Measurements from ENCODE around the gene SOX11.

The SOX11 gene

DNA sequence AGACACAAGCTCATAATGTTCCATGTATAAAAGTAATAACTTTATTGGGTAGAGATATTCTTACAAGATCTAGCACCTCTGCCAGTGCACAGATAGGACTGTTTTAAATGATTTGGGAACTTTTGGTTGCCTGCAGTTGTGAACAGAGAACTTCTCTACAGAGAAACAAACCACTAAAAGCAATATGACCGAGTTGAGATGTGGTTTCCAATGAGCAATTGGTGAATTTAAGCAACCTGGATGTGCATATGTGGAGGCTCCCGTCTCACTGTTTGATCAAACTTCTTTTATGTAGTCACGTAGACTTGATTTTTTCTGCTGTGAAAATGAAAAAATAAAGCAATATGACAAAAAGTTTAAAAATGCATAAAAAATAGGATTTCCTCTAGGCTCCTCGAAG is 7.8 kb downstream of the SOX11 start:
- Histone ChIP-seq H3K4me3 (ENCODE audit: low read depth, low read length) (no peak overlapping the region), H3K4me1 (ENCODE audit: control insufficient read depth, insufficient read depth, low read length) (peaks cover 36% of the 10 kb centered on the region), H3K9ac (ENCODE audit: low read depth, low read length) (no peak overlapping the region), H3K27me3 (ENCODE audit: control insufficient read depth, insufficient read depth, low read length) (no peaks in the 10 kb centered on the region), H3K9me3 (ENCODE audit: control insufficient read depth, insufficient read depth, low read length) (no peaks in the 10 kb centered on the region), H3K36me3 (ENCODE audit: control insufficient read depth, insufficient read depth, low read length) (peaks cover 17% of the 10 kb centered on the region; the same call in 1 of the 2 replicates), H3K27ac (ENCODE audit: low read depth, low read length) (no peak overlapping the region)

DNA sequence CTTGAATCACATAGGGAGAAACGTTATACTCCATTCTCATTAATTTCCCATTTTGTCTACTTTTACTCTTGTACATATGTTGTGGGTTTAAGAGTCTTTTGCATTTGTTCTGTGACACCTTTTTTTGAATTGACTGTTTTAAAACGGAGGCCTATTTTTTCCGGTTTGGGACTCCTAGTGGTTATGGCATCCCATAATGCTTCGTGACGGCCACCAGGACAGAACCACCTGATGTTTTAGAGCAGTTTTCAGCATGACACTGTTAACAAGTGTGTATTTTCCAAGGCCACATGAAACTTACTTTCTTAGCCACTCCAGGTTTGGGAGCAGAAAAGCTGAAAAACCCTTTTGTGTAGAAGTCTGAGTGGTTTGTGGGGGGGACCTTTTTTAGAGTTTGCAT is 8.4 kb downstream of the SOX11 start:
- Histone ChIP-seq H3K27me3 (ENCODE audit: control insufficient read depth, insufficient read depth, low read length) (no peaks in the 10 kb centered on the region), H3K27ac (ENCODE audit: low read depth, low read length) (no peak overlapping the region), H3K4me3 (ENCODE audit: low read depth, low read length) (no peak overlapping the region), H3K9ac (ENCODE audit: low read depth, low read length) (no peak overlapping the region), H3K4me1 (ENCODE audit: control insufficient read depth, insufficient read depth, low read length) (peaks cover 34% of the 10 kb centered on the region), H3K36me3 (ENCODE audit: control insufficient read depth, insufficient read depth, low read length) (peaks cover 17% of the 10 kb centered on the region; the same call in 1 of the 2 replicates), H3K9me3 (ENCODE audit: control insufficient read depth, insufficient read depth, low read length) (no peaks in the 10 kb centered on the region)

DNA sequence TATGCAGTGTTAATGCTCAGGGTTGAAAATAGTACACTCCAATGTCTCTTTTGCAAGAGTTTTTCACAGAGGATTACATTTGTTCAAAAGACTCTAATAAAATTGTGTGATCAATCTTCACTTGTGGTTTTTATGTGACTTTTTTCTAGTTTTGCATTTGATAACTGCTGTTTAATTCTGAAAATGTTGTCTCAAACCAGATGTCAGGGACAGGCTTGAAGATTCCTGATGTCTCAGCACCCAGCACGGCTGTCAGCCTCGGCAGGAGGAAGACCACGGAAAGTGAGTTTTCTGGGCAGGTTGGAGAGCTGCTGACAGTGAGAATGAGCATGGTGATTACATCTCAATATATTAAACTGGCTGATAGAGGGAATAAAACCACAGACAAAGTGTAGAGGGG is 9.1 kb downstream of the SOX11 start:
- Histone ChIP-seq H3K27me3 (ENCODE audit: control insufficient read depth, insufficient read depth, low read length) (no peaks in the 10 kb centered on the region), H3K9ac (ENCODE audit: low read depth, low read length) (no peak overlapping the region), H3K4me1 (ENCODE audit: control insufficient read depth, insufficient read depth, low read length) (peaks cover 34% of the 10 kb centered on the region), H3K27ac (ENCODE audit: low read depth, low read length) (no peak overlapping the region), H3K36me3 (ENCODE audit: control insufficient read depth, insufficient read depth, low read length) (peaks cover 17% of the 10 kb centered on the region; the same call in 1 of the 2 replicates), H3K9me3 (ENCODE audit: control insufficient read depth, insufficient read depth, low read length) (no peaks in the 10 kb centered on the region), H3K4me3 (ENCODE audit: low read depth, low read length) (no peak overlapping the region)

DNA sequence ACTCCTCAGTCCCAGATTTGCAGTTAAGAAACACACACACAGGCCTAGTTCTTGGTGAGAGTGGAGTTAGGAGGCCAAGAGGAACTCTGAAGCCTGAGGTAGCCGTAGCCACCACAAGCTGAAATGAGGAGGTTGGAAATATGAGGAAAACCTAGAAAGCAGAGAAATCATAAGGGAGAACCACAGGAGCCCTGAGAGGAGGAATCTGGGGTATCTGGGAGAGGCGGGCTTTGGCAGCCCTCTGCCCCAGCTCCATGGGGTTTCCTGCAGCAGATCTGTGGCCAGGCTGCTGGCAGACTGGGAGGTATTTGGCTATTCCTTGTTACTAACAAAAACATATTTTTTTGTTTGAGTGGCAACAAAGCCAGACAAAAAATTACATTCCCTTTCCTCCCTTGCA is 11.0 kb downstream of the SOX11 start:
- Histone ChIP-seq H3K27me3 (ENCODE audit: control insufficient read depth, insufficient read depth, low read length) (no peaks in the 10 kb centered on the region), H3K36me3 (ENCODE audit: control insufficient read depth, insufficient read depth, low read length) (peaks cover 17% of the 10 kb centered on the region; the same call in 1 of the 2 replicates), H3K4me1 (ENCODE audit: control insufficient read depth, insufficient read depth, low read length) (peaks cover 26% of the 10 kb centered on the region), H3K4me3 (ENCODE audit: low read depth, low read length) (no peak overlapping the region), H3K9ac (ENCODE audit: low read depth, low read length) (no peak overlapping the region), H3K27ac (ENCODE audit: low read depth, low read length) (no peak overlapping the region), H3K9me3 (ENCODE audit: control insufficient read depth, insufficient read depth, low read length) (no peaks in the 10 kb centered on the region)

DNA sequence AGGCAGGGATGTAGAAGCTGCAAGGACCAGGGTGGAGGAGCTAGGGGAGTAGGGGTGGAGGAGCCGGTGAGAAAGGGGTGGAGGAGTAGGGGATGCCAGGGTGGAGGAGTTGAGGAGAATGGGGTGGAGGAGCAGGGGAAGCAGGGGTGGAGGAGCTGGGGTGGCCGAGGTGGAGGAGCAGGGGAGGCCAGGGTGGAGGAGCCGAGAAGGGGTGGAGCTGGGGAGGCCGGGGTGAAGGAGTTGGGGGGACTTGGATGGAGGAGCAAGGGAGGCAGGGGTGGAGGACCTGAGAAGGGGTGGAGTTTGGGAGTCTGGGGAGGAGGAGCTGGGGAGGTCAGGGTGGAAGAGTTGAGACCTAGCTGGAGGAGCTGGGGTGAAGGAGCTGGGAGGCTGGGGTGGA is 13.3 kb downstream of the SOX11 start:
- H3K9me3 ChIP-seq (ENCODE audit: control insufficient read depth, insufficient read depth, low read length), result no peaks in the 10 kb centered on the region
- H3K4me1 ChIP-seq (ENCODE audit: control insufficient read depth, insufficient read depth, low read length), result peaks cover 4% of the 10 kb centered on the region; the same call in 1 of the 2 replicates
- peaks cover 17% of the 10 kb centered on the region; the same call in 1 of the 2 replicates for H3K36me3 ChIP-seq (ENCODE audit: control insufficient read depth, insufficient read depth, low read length)
- H3K27ac ChIP-seq (ENCODE audit: low read depth, low read length), result no peak overlapping the region
- no peaks in the 10 kb centered on the region for H3K27me3 ChIP-seq (ENCODE audit: control insufficient read depth, insufficient read depth, low read length)
- no peak overlapping the region for H3K9ac ChIP-seq (ENCODE audit: low read depth, low read length)
- H3K4me3 ChIP-seq (ENCODE audit: low read depth, low read length), result no peak overlapping the region

DNA sequence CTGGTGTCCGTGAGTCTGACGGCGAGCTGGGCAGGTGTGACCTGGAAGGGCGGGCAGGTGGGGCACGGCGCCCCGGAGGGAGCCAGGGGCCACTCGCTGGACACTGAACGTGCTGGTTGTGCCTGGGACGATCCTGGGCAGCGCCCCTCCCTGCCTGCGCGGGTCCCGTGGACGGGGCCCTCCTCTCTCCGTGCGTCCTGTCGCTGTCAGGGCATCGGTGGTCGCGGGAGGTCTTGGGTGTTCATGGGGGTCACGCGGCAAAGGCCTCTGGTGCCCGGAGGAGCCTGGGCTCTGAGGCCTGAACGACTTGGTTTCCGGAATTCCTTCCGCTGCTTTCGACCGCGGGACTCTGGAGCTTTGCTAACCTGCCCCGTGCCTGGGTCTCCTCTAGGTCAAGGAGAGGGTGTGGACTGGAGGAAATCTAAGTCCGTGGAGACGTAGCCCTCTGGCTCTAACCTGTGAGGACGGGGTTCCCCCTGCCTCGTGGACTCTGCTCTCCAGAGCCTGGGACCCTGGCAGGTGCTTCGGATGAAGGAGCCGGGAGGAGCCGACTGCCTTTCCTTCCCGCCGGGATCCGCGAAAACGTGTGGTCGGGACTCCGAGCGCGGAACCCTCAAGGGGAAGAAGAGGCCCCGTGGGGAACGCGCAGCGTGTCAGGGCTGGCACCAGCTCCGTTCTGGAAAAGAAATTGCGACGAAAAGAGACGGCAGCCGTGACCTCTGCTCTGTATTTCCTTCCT is 14.7 kb downstream of the SOX11 start:
- no peak overlapping the region for H3K27ac ChIP-seq (ENCODE audit: low read depth, low read length)
- no peaks in the 10 kb centered on the region for H3K4me1 ChIP-seq (ENCODE audit: control insufficient read depth, insufficient read depth, low read length)
- H3K36me3 ChIP-seq (ENCODE audit: control insufficient read depth, insufficient read depth, low read length), result peaks cover 11% of the 10 kb centered on the region; the same call in 1 of the 2 replicates
- no peak overlapping the region for H3K4me3 ChIP-seq (ENCODE audit: low read depth, low read length)
- no peaks in the 10 kb centered on the region for H3K27me3 ChIP-seq (ENCODE audit: control insufficient read depth, insufficient read depth, low read length)
- H3K9me3 ChIP-seq (ENCODE audit: control insufficient read depth, insufficient read depth, low read length), result no peaks in the 10 kb centered on the region
- H3K9ac ChIP-seq (ENCODE audit: low read depth, low read length), result no peak overlapping the region

DNA sequence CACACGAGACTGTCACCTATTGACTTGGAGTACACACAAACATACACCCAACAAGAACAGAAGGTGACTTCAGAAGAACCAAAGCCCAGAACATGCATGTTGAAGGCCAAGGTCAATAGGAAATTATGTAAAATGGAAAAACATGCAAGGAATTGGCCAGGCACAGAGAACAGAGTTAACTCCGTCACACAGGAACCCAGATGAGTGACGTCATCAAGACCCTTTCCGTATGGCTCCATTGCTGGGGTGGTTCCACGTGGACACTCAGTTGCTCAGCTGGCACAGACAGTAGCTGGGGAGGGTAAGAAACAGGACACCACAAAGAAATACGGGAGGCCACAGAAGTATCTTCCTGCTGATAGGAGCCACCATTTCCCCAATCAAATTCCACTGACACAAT is 18.4 kb downstream of the SOX11 start:
- Histone ChIP-seq H3K4me1 (ENCODE audit: control insufficient read depth, insufficient read depth, low read length) (no peaks in the 10 kb centered on the region), H3K27ac (ENCODE audit: low read depth, low read length) (no peak overlapping the region), H3K9me3 (ENCODE audit: control insufficient read depth, insufficient read depth, low read length) (no peaks in the 10 kb centered on the region), H3K36me3 (ENCODE audit: control insufficient read depth, insufficient read depth, low read length) (no peaks in the 10 kb centered on the region), H3K27me3 (ENCODE audit: control insufficient read depth, insufficient read depth, low read length) (no peaks in the 10 kb centered on the region), H3K9ac (ENCODE audit: low read depth, low read length) (no peak overlapping the region), H3K4me3 (ENCODE audit: low read depth, low read length) (no peak overlapping the region)

DNA sequence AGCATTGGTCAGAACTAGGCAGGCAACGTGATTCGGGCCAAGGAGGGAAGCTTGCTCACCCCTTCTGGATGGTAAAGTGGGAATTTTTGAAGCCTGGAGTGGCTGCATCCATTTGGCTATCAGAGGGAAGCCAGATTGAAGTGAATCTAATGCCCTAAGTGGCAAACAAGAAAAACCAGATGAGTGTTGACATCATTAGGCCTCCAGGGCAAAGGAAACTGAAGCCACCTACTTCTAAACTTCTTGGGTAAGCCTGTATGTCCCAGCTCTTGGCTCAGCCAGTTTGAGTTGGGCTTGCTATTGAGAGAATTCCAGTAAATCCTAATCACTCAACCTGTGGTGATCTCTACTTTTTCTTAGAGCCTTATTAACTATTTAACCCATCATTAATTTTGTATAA is 20.9 kb downstream of the SOX11 start:
- Histone ChIP-seq H3K9me3 (ENCODE audit: control insufficient read depth, insufficient read depth, low read length) (no peaks in the 10 kb centered on the region), H3K27me3 (ENCODE audit: control insufficient read depth, insufficient read depth, low read length) (no peaks in the 10 kb centered on the region), H3K4me3 (ENCODE audit: low read depth, low read length) (no peak overlapping the region), H3K27ac (ENCODE audit: low read depth, low read length) (no peak overlapping the region), H3K9ac (ENCODE audit: low read depth, low read length) (no peak overlapping the region), H3K4me1 (ENCODE audit: control insufficient read depth, insufficient read depth, low read length) (no peaks in the 10 kb centered on the region), H3K36me3 (ENCODE audit: control insufficient read depth, insufficient read depth, low read length) (no peaks in the 10 kb centered on the region)

DNA sequence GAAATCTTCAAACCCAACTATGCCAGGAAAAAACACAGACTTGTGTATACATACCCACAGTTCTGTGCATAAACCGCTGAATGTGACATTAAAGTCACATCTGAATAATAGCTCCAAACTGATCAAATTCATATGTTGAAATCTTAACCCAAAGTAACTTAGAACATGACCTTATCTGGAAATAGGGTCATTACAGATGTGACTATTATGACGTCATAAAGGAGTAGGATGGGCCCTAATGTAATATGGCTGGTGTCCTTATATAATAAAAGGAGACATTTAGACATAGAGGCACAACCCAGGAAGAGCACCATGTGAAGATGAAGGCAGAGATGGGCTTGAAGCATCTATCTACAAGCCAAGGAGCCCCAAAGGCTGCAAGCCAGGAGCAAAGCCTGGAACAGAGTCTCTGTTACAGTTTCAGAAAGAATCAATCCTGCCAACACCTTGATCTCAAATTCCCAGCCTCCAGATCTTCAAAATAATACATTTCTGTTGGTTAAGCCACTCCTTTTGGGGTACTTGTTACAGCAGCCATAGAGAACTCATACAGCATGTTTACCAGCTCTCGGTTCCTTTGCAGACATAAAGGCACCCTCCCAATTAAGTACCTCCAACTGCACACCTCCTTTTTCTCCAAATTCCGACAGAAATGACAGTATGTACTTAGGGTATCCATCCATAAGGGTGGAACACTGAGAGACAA is 27.6 kb downstream of the SOX11 start:
- H3K4me1 ChIP-seq (ENCODE audit: control insufficient read depth, insufficient read depth, low read length), result no peaks in the 10 kb centered on the region
- no peaks in the 10 kb centered on the region for H3K9me3 ChIP-seq (ENCODE audit: control insufficient read depth, insufficient read depth, low read length)
- no peak overlapping the region for H3K27ac ChIP-seq (ENCODE audit: low read depth, low read length)
- no peaks in the 10 kb centered on the region for H3K36me3 ChIP-seq (ENCODE audit: control insufficient read depth, insufficient read depth, low read length)
- H3K4me3 ChIP-seq (ENCODE audit: low read depth, low read length), result no peak overlapping the region
- no peaks in the 10 kb centered on the region for H3K27me3 ChIP-seq (ENCODE audit: control insufficient read depth, insufficient read depth, low read length)
- no peak overlapping the region for H3K9ac ChIP-seq (ENCODE audit: low read depth, low read length)

DNA sequence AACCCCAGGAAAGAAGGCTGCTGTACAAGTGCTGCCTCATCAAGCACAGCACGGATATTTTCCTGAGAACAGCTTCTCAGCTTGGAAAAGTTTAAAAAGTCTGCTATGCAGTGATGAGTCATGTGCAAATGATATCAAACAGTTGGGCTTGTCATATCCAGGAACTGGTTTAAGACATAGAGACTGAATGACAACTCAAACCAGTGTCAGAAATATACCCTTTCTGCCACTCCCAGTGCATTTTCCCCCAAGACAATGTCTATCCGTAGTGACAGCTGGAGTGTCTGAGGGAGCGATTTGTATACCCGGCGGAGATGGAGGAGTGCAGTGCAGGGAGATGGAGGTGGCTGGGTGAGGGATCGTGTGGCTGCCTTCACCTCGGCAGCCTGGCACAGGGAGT is 28.2 kb downstream of the SOX11 start:
- no peak overlapping the region for H3K9ac ChIP-seq (ENCODE audit: low read depth, low read length)
- no peaks in the 10 kb centered on the region for H3K36me3 ChIP-seq (ENCODE audit: control insufficient read depth, insufficient read depth, low read length)
- H3K27ac ChIP-seq (ENCODE audit: low read depth, low read length), result no peak overlapping the region
- peaks cover 5% of the 10 kb centered on the region; the same call in 1 of the 2 replicates for H3K4me1 ChIP-seq (ENCODE audit: control insufficient read depth, insufficient read depth, low read length)
- no peak overlapping the region for H3K4me3 ChIP-seq (ENCODE audit: low read depth, low read length)
- no peaks in the 10 kb centered on the region for H3K9me3 ChIP-seq (ENCODE audit: control insufficient read depth, insufficient read depth, low read length)
- H3K27me3 ChIP-seq (ENCODE audit: control insufficient read depth, insufficient read depth, low read length), result no peaks in the 10 kb centered on the region

DNA sequence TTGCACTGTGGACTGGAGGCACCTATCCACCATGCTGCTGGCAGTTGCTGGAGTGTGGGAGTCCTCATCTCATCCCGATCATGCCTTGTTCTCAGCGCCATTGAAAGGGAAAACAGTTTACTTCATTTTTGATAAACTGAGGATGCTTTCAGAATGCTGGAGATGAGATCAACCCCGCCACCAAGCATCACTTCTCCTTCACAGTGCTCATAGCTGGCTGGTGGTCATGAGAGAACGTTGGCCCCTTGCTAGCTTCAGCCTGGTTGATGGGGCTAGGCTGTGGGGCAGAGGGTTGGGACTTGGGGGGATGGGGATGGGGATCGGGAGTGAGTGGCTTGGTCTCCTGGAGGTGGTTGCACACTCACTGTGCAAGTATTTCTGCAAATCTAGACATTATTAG is 30.1 kb downstream of the SOX11 start:
- no peak overlapping the region for H3K9ac ChIP-seq (ENCODE audit: low read depth, low read length)
- no peak overlapping the region for H3K4me3 ChIP-seq (ENCODE audit: low read depth, low read length)
- H3K27ac ChIP-seq (ENCODE audit: low read depth, low read length), result no peak overlapping the region
- no peaks in the 10 kb centered on the region for H3K27me3 ChIP-seq (ENCODE audit: control insufficient read depth, insufficient read depth, low read length)
- no peaks in the 10 kb centered on the region for H3K36me3 ChIP-seq (ENCODE audit: control insufficient read depth, insufficient read depth, low read length)
- peaks cover 13% of the 10 kb centered on the region for H3K4me1 ChIP-seq (ENCODE audit: control insufficient read depth, insufficient read depth, low read length)
- no peaks in the 10 kb centered on the region for H3K9me3 ChIP-seq (ENCODE audit: control insufficient read depth, insufficient read depth, low read length)

Measured in HUES48 (cell line).